ENCODE measurements around the gene IQCE.

IQCE gene

GRCh38 chr7:2512713-2513112, 46.1 kb upstream of the IQCE start:
- Histone ChIP-seq H3K4me3 (ENCODE audit: low read length) (no peak overlapping the region), H3K4me1 (ENCODE audit: low read length) (peaks cover 24% of the 10 kb centered on the region), H3K36me3 (replicated peaks; ENCODE audit: insufficient read depth, low read length) (no peaks in the 10 kb centered on the region), H4K20me1 (ENCODE audit: insufficient read depth, low read length) (no peaks in the 10 kb centered on the region), H3K9me3 (replicated peaks; ENCODE audit: insufficient read depth, low read length) (no peaks in the 10 kb centered on the region), H3K27ac (ENCODE audit: low read length) (no peak overlapping the region), H3K9ac (ENCODE audit: low read length) (no peak overlapping the region), H3F3A (ENCODE audit: insufficient read depth, low read length) (peaks cover 5% of the 10 kb centered on the region; the same call in 1 of the 2 replicates), H3K9me2 (replicated peaks; ENCODE audit: insufficient read depth, low read length) (no peaks in the 10 kb centered on the region), H2AFZ (ENCODE audit: low read length) (no peak overlapping the region), H3K27me3 (replicated peaks; ENCODE audit: insufficient read depth, low read length) (peaks cover 30% of the 10 kb centered on the region), H3K79me2 (ENCODE audit: low read length) (no peaks in the 10 kb centered on the region), H3K4me2 (ENCODE audit: low read depth, low read length) (no peak overlapping the region)
- no peak for DNase-seq
- TF ChIP-seq EZH2phosphoT487 (IDR thresholded peaks at IDR 0.05; ENCODE audit: low read length): no peak
- no peak for TF ChIP-seq EZH2 (optimal IDR thresholded peaks at IDR 0.05; ENCODE audit: low read depth, low read length)
- TF ChIP-seq CTCF (IDR thresholded peaks at IDR 0.05; ENCODE audit: low read length): no peak

- no peaks in the 10 kb centered on the region for H3K9me3 ChIP-seq (replicated peaks; ENCODE audit: insufficient read depth, low read length)
- peaks cover 34% of the 10 kb centered on the region for H3K27me3 ChIP-seq (replicated peaks; ENCODE audit: insufficient read depth, low read length)
- DNase-seq: no peak
- no peak overlapping the region for H3K27ac ChIP-seq (ENCODE audit: low read length)
- no peak overlapping the region for H3K4me3 ChIP-seq (ENCODE audit: low read length)
- no peaks in the 10 kb centered on the region for H3K9me2 ChIP-seq (replicated peaks; ENCODE audit: insufficient read depth, low read length)
- no peak overlapping the region for H3K9ac ChIP-seq (ENCODE audit: low read length)
- H3K4me2 ChIP-seq (ENCODE audit: low read depth, low read length): no peak overlapping the region
- no peaks in the 10 kb centered on the region for H3K36me3 ChIP-seq (replicated peaks; ENCODE audit: insufficient read depth, low read length)
- no peaks in the 10 kb centered on the region for H3K79me2 ChIP-seq (ENCODE audit: low read length)
- H3F3A ChIP-seq (ENCODE audit: insufficient read depth, low read length): peaks cover 2% of the 10 kb centered on the region; the same call in 1 of the 2 replicates
- no peaks in the 10 kb centered on the region for H4K20me1 ChIP-seq (ENCODE audit: insufficient read depth, low read length)
- TF ChIP-seq CTCF (IDR thresholded peaks at IDR 0.05; ENCODE audit: low read length) (no peak), EZH2phosphoT487 (IDR thresholded peaks at IDR 0.05; ENCODE audit: low read length) (no peak)
- H3K4me1 ChIP-seq (ENCODE audit: low read length): peaks cover 20% of the 10 kb centered on the region
- no peak overlapping the region for H2AFZ ChIP-seq (ENCODE audit: low read length)
Measured at GRCh38 chr7:2513702-2514101, 45.1 kb upstream of the IQCE start.

- H3K36me3 ChIP-seq (replicated peaks; ENCODE audit: insufficient read depth, low read length): no peaks in the 10 kb centered on the region
- no peak for DNase-seq
- peaks cover 12% of the 10 kb centered on the region for H3K4me1 ChIP-seq (ENCODE audit: low read length)
- TF ChIP-seq CTCF (IDR thresholded peaks at IDR 0.05; ENCODE audit: low read length) (no peak), EZH2 (optimal IDR thresholded peaks at IDR 0.05; ENCODE audit: low read depth, low read length) (no peak), EZH2phosphoT487 (IDR thresholded peaks at IDR 0.05; ENCODE audit: low read length) (no peak)
- H3K27me3 ChIP-seq (replicated peaks; ENCODE audit: insufficient read depth, low read length): peaks cover 38% of the 10 kb centered on the region
- no peaks in the 10 kb centered on the region for H3K9me3 ChIP-seq (replicated peaks; ENCODE audit: insufficient read depth, low read length)
- H3K27ac ChIP-seq (ENCODE audit: low read length): no peak overlapping the region
- H3K9me2 ChIP-seq (replicated peaks; ENCODE audit: insufficient read depth, low read length): no peaks in the 10 kb centered on the region
- H3K4me2 ChIP-seq (ENCODE audit: low read depth, low read length): no peak overlapping the region
- H2AFZ ChIP-seq (ENCODE audit: low read length): no peak overlapping the region
- H3K4me3 ChIP-seq (ENCODE audit: low read length): no peak overlapping the region
- no peaks in the 10 kb centered on the region for H3K79me2 ChIP-seq (ENCODE audit: low read length)
- H4K20me1 ChIP-seq (ENCODE audit: insufficient read depth, low read length): no peaks in the 10 kb centered on the region
- H3K9ac ChIP-seq (ENCODE audit: low read length): no peak overlapping the region
- no peaks in the 10 kb centered on the region for H3F3A ChIP-seq (ENCODE audit: insufficient read depth, low read length)
Measured at GRCh38 chr7:2514473-2515423, 44.0 kb upstream of the IQCE start.

All from MM.1S (cell line).